Smooth muscle cell of the brain vasculature (primary cell): ENCODE measurements around the gene EVA1C.
"Not testable (repeated sequence)": the region's sequence is repeated elsewhere in the genome, so short reads cannot be mapped to it uniquely, and the experiment has no call there.

ENCODE experiments used
- DNase-seq: peaks from one replicate; pipeline ENCODE4 v3.0.0-alpha.2; 2012; ENCODE audit warnings: low read depth, low spot score

The EVA1C gene

GRCh38 chr21:32530809-32531208 is 118.3 kb downstream of the EVA1C start:
- not testable (repeated sequence) for DNase-seq

GRCh38 chr21:32531561-32531960 is 119.1 kb downstream of the EVA1C start:
- not testable (repeated sequence) for DNase-seq

- no peak for DNase-seq
Measured at GRCh38 chr21:32532636-32533035, 120.1 kb downstream of the EVA1C start.

- DNase-seq: no peak
Measured at GRCh38 chr21:32533053-32533452, 120.5 kb downstream of the EVA1C start.

- no peak for DNase-seq
Measured at GRCh38 chr21:32533611-32534010, 121.1 kb downstream of the EVA1C start.

GRCh38 chr21:32534113-32534512 is 121.6 kb downstream of the EVA1C start:
- DNase-seq: no peak

- DNase-seq: no peak
Measured at GRCh38 chr21:32535612-32536011, 123.1 kb downstream of the EVA1C start.

GRCh38 chr21:32537569-32537881 is 125.0 kb downstream of the EVA1C start:
- DNase-seq: no peak

GRCh38 chr21:32538147-32538792 is 125.8 kb downstream of the EVA1C start:
- DNase-seq: no peak

- no peak for DNase-seq
Measured at GRCh38 chr21:32539378-32539777, 126.9 kb downstream of the EVA1C start.

GRCh38 chr21:32543056-32543455 is 130.6 kb downstream of the EVA1C start:
- DNase-seq: not testable (repeated sequence)

GRCh38 chr21:32543975-32544374 is 131.5 kb downstream of the EVA1C start:
- no peak for DNase-seq

GRCh38 chr21:32544697-32545096 is 132.2 kb downstream of the EVA1C start:
- no peak for DNase-seq

GRCh38 chr21:32545948-32546441 is 133.5 kb downstream of the EVA1C start:
- DNase-seq: no peak

- no peak for DNase-seq
Measured at GRCh38 chr21:32547018-32547417, 134.5 kb downstream of the EVA1C start.

- no peak for DNase-seq
Measured at GRCh38 chr21:32548978-32549377, 136.5 kb downstream of the EVA1C start.

GRCh38 chr21:32549440-32549839 is 136.9 kb downstream of the EVA1C start:
- DNase-seq: no peak

- no peak for DNase-seq
Measured at GRCh38 chr21:32549886-32550285, 137.4 kb downstream of the EVA1C start.

GRCh38 chr21:32554832-32555638 is 142.5 kb downstream of the EVA1C start:
- DNase-seq: no peak

- DNase-seq: no peak
Measured at GRCh38 chr21:32558106-32558505, 145.6 kb downstream of the EVA1C start.

GRCh38 chr21:32559006-32559610 is 146.6 kb downstream of the EVA1C start:
- no peak for DNase-seq

- no peak for DNase-seq
Measured at GRCh38 chr21:32560896-32561295, 148.4 kb downstream of the EVA1C start.

- DNase-seq: not testable (repeated sequence)
Measured at GRCh38 chr21:32561476-32561875, 149.0 kb downstream of the EVA1C start.
